ENCODE measurements around the gene PSMD9.
"Not testable (repeated sequence)": the region's sequence is repeated elsewhere in the genome, so short reads cannot be mapped to it uniquely, and the experiment has no call there.

PSMD9 gene

GRCh38 chr12:121874071-121874470 is 14.5 kb upstream of the PSMD9 start:
- DNase-seq = no peak

- DNase-seq = no peak
Observed at GRCh38 chr12:121875582-121875981, 13.0 kb upstream of the PSMD9 start.

- DNase-seq = not testable (repeated sequence)
Observed at GRCh38 chr12:121876080-121876447, 12.5 kb upstream of the PSMD9 start.

GRCh38 chr12:121883315-121883660 is 5.3 kb upstream of the PSMD9 start:
- DNase-seq = no peak

- not testable (repeated sequence) for DNase-seq
Observed at GRCh38 chr12:121885129-121885528, 3.5 kb upstream of the PSMD9 start.

GRCh38 chr12:121888083-121888477 is 510 bp upstream of the PSMD9 start:
- no peak for DNase-seq

GRCh38 chr12:121889274-121889624 is 659 bp downstream of the PSMD9 start:
- no peak for DNase-seq

GRCh38 chr12:121889661-121890060 is 1.1 kb downstream of the PSMD9 start:
- DNase-seq = not testable (repeated sequence)

- no peak for DNase-seq
Observed at GRCh38 chr12:121892673-121893561, 4.3 kb downstream of the PSMD9 start.

- no peak for DNase-seq
Observed at GRCh38 chr12:121893961-121894460, 5.4 kb downstream of the PSMD9 start.

- DNase-seq = peak; percentile 3
Observed at GRCh38 chr12:121894633-121895032, 6.0 kb downstream of the PSMD9 start.

GRCh38 chr12:121898287-121898686 is 9.7 kb downstream of the PSMD9 start:
- no peak for DNase-seq

GRCh38 chr12:121899590-121899989 is 11.0 kb downstream of the PSMD9 start:
- DNase-seq = no peak

GRCh38 chr12:121903202-121903601 is 14.6 kb downstream of the PSMD9 start:
- DNase-seq = no peak

GRCh38 chr12:121905746-121906145 is 17.2 kb downstream of the PSMD9 start:
- DNase-seq = no peak

GRCh38 chr12:121908702-121909101 is 20.1 kb downstream of the PSMD9 start:
- no peak for DNase-seq

- DNase-seq = no peak
Observed at GRCh38 chr12:121911824-121912585, 23.4 kb downstream of the PSMD9 start.

- DNase-seq = no peak
Observed at GRCh38 chr12:121915841-121916321, 27.3 kb downstream of the PSMD9 start.

GRCh38 chr12:121916719-121917118 is 28.1 kb downstream of the PSMD9 start:
- DNase-seq = no peak

GRCh38 chr12:121917950-121918678 is 29.5 kb downstream of the PSMD9 start, which contains the start of gene CFAP251:
TSS of gene CFAP251 (plus strand) at chr12:121918592. CDS start at chr12:121921306, 2,714 bp downstream.
- peak; percentile 94 for DNase-seq

- peak; percentile 42 for DNase-seq
Observed at GRCh38 chr12:121918679-121919038, 30.1 kb downstream of the PSMD9 start.

GRCh38 chr12:121921066-121921465 is 32.5 kb downstream of the PSMD9 start:
- DNase-seq = no peak

GRCh38 chr12:121925358-121925695 is 36.7 kb downstream of the PSMD9 start:
- DNase-seq = no peak
